Activated CD4-positive, alpha-beta T cell treated with anti-CD3 and anti-CD28 coated beads, Interleukin-2, amount 50 U/mL, for 16 hours (primary cell): ENCODE data around the gene DCAF6.

Experiments used
- DNase-seq: peaks from one replicate; pipeline ENCODE4 v3.0.0-alpha.2; 2020

DCAF6 gene

DNA sequence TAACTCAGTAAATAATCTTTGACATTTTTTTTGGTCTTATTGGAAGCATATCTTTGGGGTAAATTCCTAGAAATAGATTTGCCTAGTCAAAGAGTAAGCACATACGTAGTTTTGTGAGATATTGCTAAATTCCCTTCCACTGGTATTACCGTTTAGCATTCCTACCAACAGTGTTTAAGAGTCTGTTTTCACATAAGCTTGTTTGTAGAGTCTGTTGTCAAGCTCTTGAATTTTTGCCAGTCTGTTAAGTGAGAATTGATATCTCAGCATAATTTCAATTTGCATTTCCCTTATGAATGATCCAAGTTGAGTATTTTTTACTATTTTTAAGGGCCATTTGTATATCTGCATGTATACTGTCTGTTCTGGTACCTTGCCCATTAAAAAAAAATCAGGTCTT, 37.3 kb downstream of the DCAF6 start:
- DNase-seq: no peak

GRCh38 chr1:167974698-167975097, 38.2 kb downstream of the DCAF6 start:
- no peak for DNase-seq

GRCh38 chr1:167977245-167977644, 40.8 kb downstream of the DCAF6 start:
- no peak for DNase-seq

DNA sequence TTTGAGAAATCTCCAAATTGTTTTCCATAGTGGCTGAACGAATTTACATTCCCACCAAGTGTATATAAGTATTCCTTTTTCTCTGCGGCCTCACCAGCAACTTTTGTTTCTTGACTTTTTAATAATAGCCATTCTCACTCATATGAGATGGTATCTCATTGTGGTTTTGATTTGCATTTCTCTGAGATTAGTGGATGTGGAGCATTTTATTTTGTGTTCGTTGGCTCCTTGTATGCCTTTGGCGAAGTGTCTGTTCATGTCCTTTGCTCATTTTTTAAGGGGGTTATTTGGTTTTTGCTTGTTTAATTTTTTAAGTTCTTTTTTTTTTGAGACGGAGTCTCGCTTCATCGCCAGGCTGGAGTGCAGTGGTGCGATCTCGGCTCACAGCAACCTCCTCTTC, 45.5 kb downstream of the DCAF6 start:
- no peak for DNase-seq

DNA sequence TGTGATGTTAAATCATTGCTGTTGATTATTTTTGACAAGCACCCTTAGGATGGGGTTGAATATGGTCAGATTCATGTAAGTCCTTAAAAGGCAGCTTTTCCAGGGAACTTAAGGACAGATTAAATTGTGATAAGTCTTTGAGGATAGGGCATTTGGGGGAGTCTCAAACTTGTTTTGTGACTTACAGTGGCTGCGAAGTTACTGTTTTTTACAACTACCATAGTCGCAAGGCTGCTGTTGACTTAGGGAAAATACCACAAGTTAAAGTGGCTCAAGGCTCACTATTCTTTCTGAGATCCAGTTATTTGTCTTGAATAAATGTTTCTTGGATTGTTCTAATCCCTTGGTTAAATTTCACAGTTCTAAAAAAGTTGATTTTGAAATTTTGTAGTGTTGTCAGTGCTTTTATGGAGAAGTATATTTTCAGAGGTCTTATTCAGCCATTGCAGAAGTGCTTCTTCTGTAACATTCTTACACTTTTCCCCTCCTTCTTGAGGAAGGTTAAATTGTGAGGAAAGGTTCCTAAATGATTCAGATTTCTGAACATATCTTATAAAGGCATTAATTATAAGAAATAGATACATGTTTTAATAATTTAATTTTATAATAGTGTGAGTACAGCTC, 47.4 kb downstream of the DCAF6 start:
- DNase-seq: no peak

DNA sequence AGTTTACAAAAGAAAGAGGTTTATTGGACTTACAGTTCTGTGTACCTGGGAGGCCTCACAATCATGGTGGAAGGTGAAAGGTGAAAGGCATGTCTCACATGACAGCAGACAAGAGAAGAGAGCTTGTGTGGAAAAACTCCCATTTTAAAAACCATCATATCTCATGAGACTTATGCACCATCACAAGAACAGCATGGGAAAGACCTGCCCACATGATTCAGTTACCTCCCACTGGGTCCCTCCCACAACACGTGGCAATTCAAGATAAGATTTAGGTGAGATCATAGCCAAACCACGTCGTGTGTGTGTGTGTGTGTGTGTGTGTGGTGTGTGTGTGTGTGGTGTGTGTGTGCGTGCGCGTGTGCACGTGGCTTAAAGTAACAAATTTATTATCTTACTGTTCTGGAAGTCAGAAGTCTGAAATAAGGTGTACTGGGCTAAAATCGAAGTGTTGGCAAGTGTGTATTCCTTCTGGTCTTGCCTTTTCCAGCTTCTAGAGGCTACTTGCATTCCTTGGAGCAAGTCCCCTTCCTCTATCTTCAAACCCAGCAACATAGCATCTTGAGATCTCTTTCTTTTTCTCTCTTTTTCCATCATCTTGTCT, 48.5 kb downstream of the DCAF6 start:
- no peak for DNase-seq

GRCh38 chr1:167987174-167987573, 50.7 kb downstream of the DCAF6 start:
- DNase-seq: no peak

- no peak for DNase-seq
These were observed 55.1 kb downstream of the DCAF6 start for GRCh38 chr1:167991546-167991945.

DNA sequence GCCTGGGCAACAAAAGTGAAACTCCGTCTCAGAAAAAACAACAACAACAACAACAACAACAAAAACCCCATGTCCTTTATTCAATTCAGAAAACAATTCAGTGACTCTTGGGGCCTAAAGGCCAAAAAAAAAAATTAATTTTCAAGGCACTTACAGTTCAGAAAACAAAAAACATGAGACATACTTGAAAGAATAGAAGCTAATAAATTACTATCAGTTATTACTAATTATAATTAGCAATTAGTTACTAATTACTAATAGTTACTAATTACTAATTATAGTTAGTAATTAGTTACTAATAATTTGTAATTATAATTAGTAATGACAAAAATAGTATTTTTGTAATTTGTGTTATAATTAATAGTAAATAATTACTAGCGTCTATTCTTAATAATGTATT, 57.2 kb downstream of the DCAF6 start:
- DNase-seq: no peak

- DNase-seq: no peak
These were observed 58.1 kb downstream of the DCAF6 start for GRCh38 chr1:167994560-167994959.

DNA sequence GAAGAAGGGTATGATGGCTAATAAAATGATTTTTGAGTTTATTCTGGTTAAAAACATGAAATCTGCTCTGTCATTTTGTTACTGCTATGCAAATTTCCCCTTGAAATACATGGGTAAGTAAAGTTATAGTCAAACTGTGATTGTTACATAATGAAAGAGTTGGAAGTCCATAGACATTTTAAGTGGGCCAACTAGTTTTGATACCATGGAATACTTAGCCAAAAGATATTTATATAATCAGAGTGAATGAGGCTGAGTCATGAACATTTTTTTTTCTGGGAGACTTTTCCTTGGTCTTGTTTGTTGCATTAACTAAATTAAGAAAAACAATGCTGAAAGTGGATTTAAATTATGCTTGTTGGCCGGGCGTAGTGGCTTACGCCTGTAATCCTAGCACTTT, 58.6 kb downstream of the DCAF6 start:
- DNase-seq: no peak

- no peak for DNase-seq
These were observed 59.8 kb downstream of the DCAF6 start for GRCh38 chr1:167996266-167996665.

- DNase-seq: no peak
These were observed 60.6 kb downstream of the DCAF6 start for GRCh38 chr1:167997037-167997575.

GRCh38 chr1:167999877-168000276, 63.4 kb downstream of the DCAF6 start:
- DNase-seq: no peak

DNA sequence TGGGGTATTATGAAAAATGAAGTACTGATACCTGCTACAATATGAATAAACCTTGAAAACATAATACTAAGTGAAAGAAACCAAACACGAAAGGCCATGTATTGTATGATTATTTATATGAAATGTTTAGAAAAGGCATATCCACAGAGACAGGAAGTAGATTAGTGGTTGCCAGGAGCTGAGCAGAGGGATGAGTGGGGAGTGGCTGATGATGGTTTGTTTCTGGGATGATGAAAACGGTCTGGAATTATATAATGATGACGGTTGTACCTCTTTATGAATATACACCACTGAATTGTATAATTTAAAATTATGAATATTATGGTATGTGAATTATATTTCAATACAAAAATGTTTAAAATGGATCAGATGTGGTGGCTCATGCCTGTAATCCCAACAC, 64.2 kb downstream of the DCAF6 start:
- no peak for DNase-seq

GRCh38 chr1:168001213-168001612, 64.7 kb downstream of the DCAF6 start:
- DNase-seq: no peak

DNA sequence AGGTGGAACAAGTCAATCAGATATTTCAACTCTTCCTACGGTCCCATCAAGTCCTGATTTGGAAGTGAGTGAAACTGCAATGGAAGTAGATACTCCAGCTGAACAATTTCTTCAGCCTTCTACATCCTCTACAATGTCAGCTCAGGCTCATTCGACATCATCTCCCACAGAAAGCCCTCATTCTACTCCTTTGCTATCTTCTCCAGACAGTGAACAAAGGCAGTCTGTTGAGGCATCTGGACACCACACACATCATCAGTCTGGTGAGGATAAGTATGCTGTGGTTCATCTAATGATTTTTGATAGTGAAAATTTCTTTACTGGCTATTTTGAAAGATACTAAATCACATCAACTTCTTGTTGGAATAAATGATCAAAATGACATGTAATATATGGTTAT, 68.0 kb downstream of the DCAF6 start:
- no peak for DNase-seq

DNA sequence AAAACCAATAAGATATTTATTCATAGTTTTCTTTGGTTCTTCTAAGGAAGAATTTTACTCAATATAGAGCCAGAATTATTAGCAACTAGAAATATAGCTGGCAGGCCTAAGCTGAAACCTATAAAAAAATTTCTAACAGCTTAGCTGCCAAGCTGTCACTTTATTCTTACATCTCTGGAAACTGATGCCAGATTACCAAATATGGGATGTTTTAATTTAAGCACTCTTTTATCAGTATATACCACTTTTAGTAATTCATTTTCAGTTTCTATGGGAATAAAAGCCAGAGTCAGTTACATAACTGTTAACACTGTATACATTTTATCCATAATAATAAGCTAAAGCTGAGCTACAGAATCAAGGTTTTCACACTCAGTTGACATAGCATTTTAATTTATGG, 69.0 kb downstream of the DCAF6 start:
- no peak for DNase-seq

DNA sequence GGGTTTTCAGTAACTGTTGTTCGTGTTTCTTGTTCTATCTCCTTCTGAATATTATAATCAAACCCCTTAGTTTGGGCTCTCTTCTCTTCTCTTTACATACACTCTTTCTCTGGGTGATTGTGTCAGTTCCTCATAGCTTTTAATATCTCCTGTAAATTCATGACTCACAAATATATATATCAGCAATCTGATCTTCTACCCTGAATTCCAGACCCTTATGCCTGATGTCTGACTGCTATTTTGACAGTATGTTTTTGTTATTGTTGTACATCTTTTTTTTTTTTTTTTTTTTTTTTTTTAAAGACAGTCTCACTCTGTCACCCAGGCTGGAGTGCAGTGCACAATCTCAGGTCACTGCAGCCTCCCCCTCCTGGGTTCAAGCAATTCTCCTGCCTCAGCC, 71.2 kb downstream of the DCAF6 start:
- no peak for DNase-seq

- no peak for DNase-seq
These were observed 72.1 kb downstream of the DCAF6 start for GRCh38 chr1:168008595-168008994.

DNA sequence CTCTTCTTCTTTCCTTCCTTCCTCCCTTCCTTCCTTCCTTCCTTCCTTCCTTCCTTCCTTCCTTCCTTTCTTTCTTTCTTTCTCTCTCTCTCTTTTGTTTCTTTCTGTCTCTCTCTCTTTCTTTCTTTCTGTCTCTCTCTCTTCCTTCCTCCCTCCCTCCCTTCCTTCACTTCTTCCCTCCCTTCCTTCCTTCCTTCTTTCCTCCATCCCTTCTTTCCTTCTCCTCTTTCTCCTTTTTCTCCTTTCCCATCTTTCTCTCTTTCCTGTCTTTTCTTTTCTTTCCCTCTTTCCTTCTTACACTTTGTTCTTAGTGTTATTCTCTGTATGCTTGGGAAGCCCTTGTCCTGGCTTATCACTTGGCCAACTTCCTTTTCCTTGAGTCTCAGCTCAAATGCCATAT, 72.8 kb downstream of the DCAF6 start:
- no peak for DNase-seq

GRCh38 chr1:168019407-168019806, 82.9 kb downstream of the DCAF6 start:
- no peak for DNase-seq

DNA sequence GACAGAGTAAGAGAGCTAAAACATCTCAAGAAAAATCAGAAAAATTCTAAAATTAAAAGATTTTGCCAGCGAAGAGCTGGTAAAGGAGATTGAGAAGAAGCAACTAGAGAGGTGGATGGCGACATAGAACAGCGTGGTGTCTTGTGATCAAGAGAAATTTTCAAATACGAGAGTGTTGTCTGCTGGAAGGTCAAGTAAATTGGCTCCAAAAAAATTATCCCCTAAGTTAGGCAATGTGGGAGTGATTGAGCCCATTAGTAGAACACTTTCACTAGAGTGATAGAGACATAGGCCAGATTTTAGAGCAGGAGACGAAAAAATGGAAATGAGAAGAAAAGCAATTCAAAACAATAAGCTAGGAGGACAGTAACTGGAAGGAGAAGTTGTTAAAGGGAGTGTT, 94.7 kb downstream of the DCAF6 start:
- no peak for DNase-seq

DNA sequence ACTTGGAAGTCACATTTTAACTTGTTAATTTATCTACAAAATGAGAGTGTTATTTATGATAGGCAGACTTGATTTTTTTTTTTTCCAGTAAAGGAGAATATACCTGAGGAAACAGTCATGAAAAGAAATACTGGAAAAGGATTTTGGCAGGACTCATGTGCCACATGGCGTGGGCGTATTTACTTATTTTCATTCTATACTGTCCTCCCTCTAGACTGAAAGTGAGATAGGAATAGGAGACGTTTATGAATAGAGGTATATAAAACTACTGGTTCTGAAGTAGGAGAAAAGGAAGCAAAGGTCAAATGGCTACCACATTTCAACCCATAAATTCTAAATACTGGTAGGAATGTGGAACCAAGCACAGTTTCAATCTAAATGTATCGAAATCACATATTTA, 95.1 kb downstream of the DCAF6 start:
- DNase-seq: no peak

- DNase-seq: no peak
These were observed 95.5 kb downstream of the DCAF6 start for GRCh38 chr1:168032029-168032428.
